ENCODE results near the gene NCAPG. TPM values are rescaled to one million over a fixed set of nuclear protein-coding genes. Genes with fewer than 3 reads are reported as not detected.
"Not testable (repeated sequence)": the region's sequence is repeated elsewhere in the genome, so short reads cannot be mapped to it uniquely, and the experiment has no call there.

NCAPG gene
- total RNA-seq, 3 donors from 2014 or later: 0.33 to 0.96 (median 0.59) TPM

DNA sequence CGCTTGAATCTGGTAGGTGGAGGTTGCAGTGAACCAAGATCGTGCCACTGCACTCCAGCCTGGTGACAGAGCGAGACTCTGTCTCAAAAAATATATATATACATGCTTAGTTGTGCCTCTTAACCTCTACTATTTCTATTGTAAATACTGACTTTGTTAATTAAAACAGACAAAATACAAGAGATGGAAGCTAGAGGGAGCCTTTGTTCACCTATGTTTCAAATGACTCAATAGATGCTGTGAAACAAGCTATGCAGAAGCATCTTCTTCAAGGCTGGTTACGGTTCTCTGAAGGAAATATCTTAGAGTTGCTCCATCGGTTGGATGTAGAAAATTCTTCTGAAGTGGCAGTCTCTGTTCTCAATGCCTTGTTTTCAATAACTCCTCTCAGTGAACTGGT is 6.2 kb downstream of the NCAPG start:
- no peak overlapping the region for H3K27ac ChIP-seq
- TF ChIP-seq POLR2A (IDR thresholded peaks at IDR 0.05): no peak
- TF ChIP-seq, protein P1, sequence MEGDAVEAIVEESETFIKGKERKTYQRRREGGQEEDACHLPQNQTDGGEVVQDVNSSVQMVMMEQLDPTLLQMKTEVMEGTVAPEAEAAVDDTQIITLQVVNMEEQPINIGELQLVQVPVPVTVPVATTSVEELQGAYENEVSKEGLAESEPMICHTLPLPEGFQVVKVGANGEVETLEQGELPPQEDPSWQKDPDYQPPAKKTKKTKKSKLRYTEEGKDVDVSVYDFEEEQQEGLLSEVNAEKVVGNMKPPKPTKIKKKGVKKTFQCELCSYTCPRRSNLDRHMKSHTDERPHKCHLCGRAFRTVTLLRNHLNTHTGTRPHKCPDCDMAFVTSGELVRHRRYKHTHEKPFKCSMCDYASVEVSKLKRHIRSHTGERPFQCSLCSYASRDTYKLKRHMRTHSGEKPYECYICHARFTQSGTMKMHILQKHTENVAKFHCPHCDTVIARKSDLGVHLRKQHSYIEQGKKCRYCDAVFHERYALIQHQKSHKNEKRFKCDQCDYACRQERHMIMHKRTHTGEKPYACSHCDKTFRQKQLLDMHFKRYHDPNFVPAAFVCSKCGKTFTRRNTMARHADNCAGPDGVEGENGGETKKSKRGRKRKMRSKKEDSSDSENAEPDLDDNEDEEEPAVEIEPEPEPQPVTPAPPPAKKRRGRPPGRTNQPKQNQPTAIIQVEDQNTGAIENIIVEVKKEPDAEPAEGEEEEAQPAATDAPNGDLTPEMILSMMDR (IDR thresholded peaks at IDR 0.05): peak in 2 of 3 donors; percentile 39 to 53
- no peak for TF ChIP-seq POLR2AphosphoS5 (IDR thresholded peaks at IDR 0.05)
- H3K4me3 ChIP-seq: no peak overlapping the region
- H3K27me3 ChIP-seq: no peaks in the 10 kb centered on the region
- no peaks in the 10 kb centered on the region for H3K9me3 ChIP-seq
- DNase-seq (ENCODE audit: low spot score in 2 of 2): no peak
- H3K36me3 ChIP-seq: no peaks in the 10 kb centered on the region
- H3K4me1 ChIP-seq: no peaks in the 10 kb centered on the region
- intact Hi-C loops (cut with DNase I; ENCODE audit: low total_unique reads): loop anchor here (10.0 kb wide), 1 partner anchor 1712 kb away; no protein-coding TSS in a partner anchor

- no peak for TF ChIP-seq POLR2A (IDR thresholded peaks at IDR 0.05)
- no peak for TF ChIP-seq POLR2AphosphoS5 (IDR thresholded peaks at IDR 0.05)
- TF ChIP-seq, protein P1 (IDR thresholded peaks at IDR 0.05): no peak
Measured at GRCh38 chr4:17823871-17824669, 13.3 kb downstream of the NCAPG start.

DNA sequence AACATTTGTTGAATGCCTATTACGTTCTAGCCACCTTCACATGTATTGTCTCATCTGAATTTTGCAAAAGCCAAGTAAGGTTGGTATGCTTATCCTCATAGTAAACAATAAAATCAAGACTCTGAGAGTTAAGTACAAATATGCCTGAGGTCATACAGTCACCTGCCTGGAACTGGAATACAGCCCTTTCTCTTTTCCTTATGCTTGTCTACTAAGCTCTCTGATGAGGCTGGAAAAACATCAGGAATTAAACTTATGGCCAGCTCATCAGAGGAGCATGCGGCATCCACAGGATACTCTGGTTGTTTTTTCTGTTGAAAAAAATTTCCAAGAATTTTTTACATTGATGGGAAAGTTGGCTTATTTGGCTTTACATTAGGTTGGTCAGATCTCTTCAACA is 35.5 kb downstream of the NCAPG start:
- intact Hi-C loops (cut with DNase I; ENCODE audit: low total_unique reads): no loop called here
- no peaks in the 10 kb centered on the region for H3K4me1 ChIP-seq
- DNase-seq (ENCODE audit: low spot score in 2 of 2): no peak
- no peaks in the 10 kb centered on the region for H3K36me3 ChIP-seq
- H3K27me3 ChIP-seq: no peaks in the 10 kb centered on the region
- no peak overlapping the region for H3K27ac ChIP-seq
- no peak overlapping the region for H3K4me3 ChIP-seq
- TF ChIP-seq POLR2AphosphoS5 (IDR thresholded peaks at IDR 0.05): no peak
- TF ChIP-seq, protein P1 (IDR thresholded peaks at IDR 0.05): no peak
- no peak for TF ChIP-seq POLR2A (IDR thresholded peaks at IDR 0.05)
- H3K9me3 ChIP-seq: peaks cover 0 to 5% of the 10 kb centered on the region in 2 donors

More at GRCh38 chr4:17823871-17824669, 13.3 kb downstream of the NCAPG start:
- no peak overlapping the region for H3K4me3 ChIP-seq
- no peaks in the 10 kb centered on the region for H3K36me3 ChIP-seq
- no peak for DNase-seq (ENCODE audit: low spot score in 2 of 2)
- no peak overlapping the region for H3K27ac ChIP-seq
- no peaks in the 10 kb centered on the region for H3K4me1 ChIP-seq
- intact Hi-C loops (cut with DNase I; ENCODE audit: low total_unique reads): no loop called here
- no peaks in the 10 kb centered on the region for H3K27me3 ChIP-seq
- H3K9me3 ChIP-seq: no peaks in the 10 kb centered on the region

GRCh38 chr4:17850295-17850694 is 39.5 kb downstream of the NCAPG start:
- intact Hi-C loops (cut with DNase I; ENCODE audit: low total_unique reads); H3K4me1 ChIP-seq; DNase-seq (ENCODE audit: low spot score in 2 of 2): not testable (repeated sequence)

DNA sequence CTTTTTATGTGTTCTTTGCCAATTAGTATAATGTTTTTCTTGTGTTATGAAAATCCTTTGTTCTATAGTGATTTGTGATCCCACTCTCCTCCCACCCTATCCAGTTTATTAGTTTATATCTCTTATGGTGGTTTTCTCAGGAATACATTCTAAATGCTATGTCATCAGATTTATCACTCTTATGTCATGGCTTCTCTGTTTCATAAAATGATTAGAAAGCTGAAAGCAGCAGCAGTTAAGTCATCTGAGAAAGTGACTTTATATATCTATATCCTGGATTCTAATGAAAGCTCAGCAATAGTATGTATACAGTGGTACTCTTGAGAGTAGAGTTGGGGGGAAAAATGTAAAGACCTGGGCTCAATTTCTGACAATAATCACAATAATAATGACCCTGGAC is 41.2 kb downstream of the NCAPG start:
- DNase-seq (ENCODE audit: low spot score in 2 of 2): no peak
- no peaks in the 10 kb centered on the region for H3K4me1 ChIP-seq
- no peaks in the 10 kb centered on the region for H3K27me3 ChIP-seq
- no peaks in the 10 kb centered on the region for H3K36me3 ChIP-seq
- no peak overlapping the region for H3K27ac ChIP-seq
- H3K9me3 ChIP-seq: peaks cover 0 to 5% of the 10 kb centered on the region in 2 donors
- no peak overlapping the region for H3K4me3 ChIP-seq
- TF ChIP-seq POLR2AphosphoS5 (IDR thresholded peaks at IDR 0.05) (no peak), POLR2A (IDR thresholded peaks at IDR 0.05) (no peak)
- TF ChIP-seq, protein P1 (IDR thresholded peaks at IDR 0.05): no peak
- intact Hi-C loops (cut with DNase I; ENCODE audit: low total_unique reads): no loop called here

More at GRCh38 chr4:17850295-17850694, 39.5 kb downstream of the NCAPG start:
- not testable (repeated sequence) for H3K4me3 ChIP-seq, H3K27ac ChIP-seq, H3K9me3 ChIP-seq, H3K36me3 ChIP-seq, H3K27me3 ChIP-seq
